Measurements from ENCODE around the gene ANXA3. TPM values are rescaled to one million over a fixed set of nuclear protein-coding genes. Genes with fewer than 3 reads are reported as not detected.
A peak's percentile ranks its signal among the peaks of the same experiment; 100 is the strongest.

ANXA3 gene
- total and polyA plus RNA-seq, 2 donors (not counting 1 experiment from before 2014, with no cell fraction given): not detected

DNA sequence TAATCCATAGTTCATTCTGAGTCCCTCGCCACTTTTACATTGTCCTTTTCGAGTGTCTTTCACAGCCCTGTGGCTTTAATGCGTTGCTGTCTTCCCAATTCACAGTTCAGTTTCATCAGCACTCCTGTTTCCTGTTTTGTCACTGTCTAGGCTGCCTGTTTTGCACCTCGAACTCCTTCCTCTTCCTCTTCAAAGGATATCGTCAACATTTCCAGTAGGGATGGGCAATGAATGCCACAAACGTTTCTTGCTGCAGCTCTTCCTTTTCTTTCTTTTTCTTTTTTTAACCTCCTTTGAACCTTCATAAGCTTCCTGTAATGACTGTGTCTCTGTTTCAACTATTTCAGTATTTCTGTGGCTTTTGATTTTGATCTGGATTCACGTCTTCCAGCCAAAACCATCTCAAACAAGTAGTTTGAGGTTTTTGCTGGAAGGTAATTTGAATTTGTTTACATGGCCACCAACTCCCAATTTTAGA, 105.4 kb downstream of the ANXA3 start:
- H3K36me3 ChIP-seq (replicated peaks in 1 of 2; ENCODE audit: control extremely low read depth in 1 of 2, control insufficient read depth in 1 of 2, extremely low read depth in 1 of 2, insufficient read depth in 2 of 2, low read length in 1 of 2): no peaks in the 10 kb centered on the region
- H3K4me3 ChIP-seq (ENCODE audit: control extremely low read depth in 1 of 5, extremely low read depth in 1 of 5, insufficient read depth in 1 of 5, low read depth in 2 of 5, low read length in 4 of 5): peak overlapping the region in 4 of 5 experiments; percentile 8 to 52 (median 29)
- H3K9me3 ChIP-seq (ENCODE audit: control extremely low read depth in 1 of 3, control insufficient read depth in 2 of 3, insufficient read depth in 1 of 3, low read length in 2 of 3): no peaks in the 10 kb centered on the region
- DNase-seq (no peak), ATAC-seq (ENCODE audit: low read depth) (no peak)
- peaks cover 38 to 43% of the 10 kb centered on the region in 2 donors for H3K4me1 ChIP-seq (ENCODE audit: control insufficient read depth in 2 of 2, insufficient read depth in 2 of 2, low read length in 2 of 2)
- Mint-ChIP-seq H3K27ac (peak overlapping the region; percentile 67), H3K4me1 (peaks cover 45% of the 10 kb centered on the region), H3K9me3 (ENCODE audit: insufficient read depth) (no peaks in the 10 kb centered on the region), H3K27me3 (no peaks in the 10 kb centered on the region), H3K4me3 (peak overlapping the region; percentile 72)
- no peaks in the 10 kb centered on the region for H3K79me2 ChIP-seq (ENCODE audit: control insufficient read depth, insufficient read depth, low read length)
- ChIA-PET POLR2A (interaction anchor here (0.9 kb wide), 1 partner anchor 119 kb away, joined by 9 read pairs; the partner anchor contains the start of gene BMP2K), CTCF (interaction anchor here (2.2 to 3.5 kb wide), 2 partner anchors 12 to 44 kb away, joined by 11 to 14 read pairs; no protein-coding TSS in a partner anchor)
- H4K20me1 ChIP-seq (ENCODE audit: control insufficient read depth, insufficient read depth, low read length, poor library complexity, severe bottlenecking): no peaks in the 10 kb centered on the region
- peak overlapping the region; percentile 39 for H3K9ac ChIP-seq (ENCODE audit: low read length)
- peak overlapping the region; percentile 43 for H2AFZ ChIP-seq (ENCODE audit: insufficient read depth, low read depth, low read length, poor library complexity, severe bottlenecking)
- intact Hi-C loops (cut with micrococcal nuclease): loop anchor here (5.0 kb wide), 1 partner anchor 35 kb away; no protein-coding TSS in a partner anchor
- 1% methylated on average over 5 of the region's 7 CpGs for WGBS (ENCODE audit: insufficient coverage)
- no peaks in the 10 kb centered on the region for H3K27me3 ChIP-seq (replicated peaks in 1 of 4; ENCODE audit: control extremely low read depth in 1 of 4, control insufficient read depth in 3 of 4, insufficient read depth in 4 of 4, low read length in 3 of 4)
- TF ChIP-seq, protein P1, sequence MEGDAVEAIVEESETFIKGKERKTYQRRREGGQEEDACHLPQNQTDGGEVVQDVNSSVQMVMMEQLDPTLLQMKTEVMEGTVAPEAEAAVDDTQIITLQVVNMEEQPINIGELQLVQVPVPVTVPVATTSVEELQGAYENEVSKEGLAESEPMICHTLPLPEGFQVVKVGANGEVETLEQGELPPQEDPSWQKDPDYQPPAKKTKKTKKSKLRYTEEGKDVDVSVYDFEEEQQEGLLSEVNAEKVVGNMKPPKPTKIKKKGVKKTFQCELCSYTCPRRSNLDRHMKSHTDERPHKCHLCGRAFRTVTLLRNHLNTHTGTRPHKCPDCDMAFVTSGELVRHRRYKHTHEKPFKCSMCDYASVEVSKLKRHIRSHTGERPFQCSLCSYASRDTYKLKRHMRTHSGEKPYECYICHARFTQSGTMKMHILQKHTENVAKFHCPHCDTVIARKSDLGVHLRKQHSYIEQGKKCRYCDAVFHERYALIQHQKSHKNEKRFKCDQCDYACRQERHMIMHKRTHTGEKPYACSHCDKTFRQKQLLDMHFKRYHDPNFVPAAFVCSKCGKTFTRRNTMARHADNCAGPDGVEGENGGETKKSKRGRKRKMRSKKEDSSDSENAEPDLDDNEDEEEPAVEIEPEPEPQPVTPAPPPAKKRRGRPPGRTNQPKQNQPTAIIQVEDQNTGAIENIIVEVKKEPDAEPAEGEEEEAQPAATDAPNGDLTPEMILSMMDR (IDR thresholded peaks at IDR 0.05): no peak
- no peak for TF ChIP-seq EZH2 (IDR thresholded peaks at IDR 0.05; ENCODE audit: borderline replicate concordance, insufficient read depth, low read depth, low read length, poor library complexity, severe bottlenecking)
- H3K4me2 ChIP-seq (replicated peaks; ENCODE audit: low read depth, low read length, poor library complexity, severe bottlenecking): peak overlapping the region; percentile 60
- H3K27ac ChIP-seq (ENCODE audit: low read length in 2 of 2): peak overlapping the region; percentile 47 to 76

DNA sequence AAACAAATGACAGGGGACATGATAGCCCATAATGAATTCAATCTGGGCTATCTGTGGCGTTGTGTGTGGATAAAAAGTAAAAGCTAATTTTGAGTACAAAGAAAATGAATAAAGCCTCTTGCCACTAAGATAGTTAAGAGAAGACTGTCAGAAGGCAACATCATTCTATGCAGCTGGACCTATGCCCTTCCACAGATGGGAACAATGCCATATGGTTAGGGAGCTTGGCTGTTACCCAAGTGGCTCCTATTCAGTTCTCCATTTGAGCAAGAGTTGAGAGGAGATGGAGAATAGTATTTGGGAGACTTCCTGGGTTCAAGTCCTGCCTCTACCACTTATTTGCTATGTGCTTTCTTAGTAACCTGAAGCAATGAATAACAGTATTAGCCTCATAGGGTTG, 107.7 kb downstream of the ANXA3 start:
- DNase-seq (no peak), ATAC-seq (ENCODE audit: low read depth) (no peak)
- TF ChIP-seq, protein P1 (IDR thresholded peaks at IDR 0.05): no peak
- TF ChIP-seq EZH2 (IDR thresholded peaks at IDR 0.05; ENCODE audit: borderline replicate concordance, insufficient read depth, low read depth, low read length, poor library complexity, severe bottlenecking): no peak
- H3K27me3 ChIP-seq (replicated peaks in 1 of 4; ENCODE audit: control extremely low read depth in 1 of 4, control insufficient read depth in 3 of 4, insufficient read depth in 4 of 4, low read length in 3 of 4): no peaks in the 10 kb centered on the region
- POLR2A ChIA-PET: no interaction called here
- H3K36me3 ChIP-seq (replicated peaks in 1 of 2; ENCODE audit: control extremely low read depth in 1 of 2, control insufficient read depth in 1 of 2, extremely low read depth in 1 of 2, insufficient read depth in 2 of 2, low read length in 1 of 2): no peaks in the 10 kb centered on the region
- 100% methylated on average over 1 of the region's 1 CpG for WGBS (ENCODE audit: insufficient coverage)
- H3K27ac Mint-ChIP-seq: peak overlapping the region; percentile 85
- H3K9me3 Mint-ChIP-seq (ENCODE audit: insufficient read depth): no peaks in the 10 kb centered on the region
- peak overlapping the region in 1 of 2 donors; percentile 76 for H3K27ac ChIP-seq (ENCODE audit: low read length in 2 of 2)
- H3K4me1 ChIP-seq (ENCODE audit: control insufficient read depth in 2 of 2, insufficient read depth in 2 of 2, low read length in 2 of 2): peaks cover 55 to 61% of the 10 kb centered on the region in 2 donors
- no peak overlapping the region for H3K4me3 ChIP-seq (ENCODE audit: control extremely low read depth in 1 of 5, extremely low read depth in 1 of 5, insufficient read depth in 1 of 5, low read depth in 2 of 5, low read length in 4 of 5)
- H3K4me2 ChIP-seq (replicated peaks; ENCODE audit: low read depth, low read length, poor library complexity, severe bottlenecking): no peak overlapping the region
- no peaks in the 10 kb centered on the region for H4K20me1 ChIP-seq (ENCODE audit: control insufficient read depth, insufficient read depth, low read length, poor library complexity, severe bottlenecking)
- CTCF ChIA-PET: interaction anchor here (1.1 to 3.5 kb wide), 4 partner anchors 9 to 46 kb away, joined by 3 to 14 read pairs (median 8); no protein-coding TSS in a partner anchor
- intact Hi-C loops (cut with micrococcal nuclease): loop anchor here (2.0 to 5.0 kb wide), 3 partner anchors 14 to 33 kb away; no protein-coding TSS in a partner anchor
- H3K27me3 Mint-ChIP-seq: no peaks in the 10 kb centered on the region
- no peak overlapping the region for H3K4me3 Mint-ChIP-seq
- H3K79me2 ChIP-seq (ENCODE audit: control insufficient read depth, insufficient read depth, low read length): no peaks in the 10 kb centered on the region
- no peak overlapping the region for H2AFZ ChIP-seq (ENCODE audit: insufficient read depth, low read depth, low read length, poor library complexity, severe bottlenecking)
- H3K4me1 Mint-ChIP-seq: peaks cover 62% of the 10 kb centered on the region
- no peaks in the 10 kb centered on the region for H3K9me3 ChIP-seq (ENCODE audit: control extremely low read depth in 1 of 3, control insufficient read depth in 2 of 3, insufficient read depth in 1 of 3, low read length in 2 of 3)
- no peak overlapping the region for H3K9ac ChIP-seq (ENCODE audit: low read length)

Data from B cell (primary cell).